H9 (cell line): ENCODE data around the gene ABCA1. TPM values are rescaled to one million over a fixed set of nuclear protein-coding genes. Genes with fewer than 3 reads are reported as not detected.

ENCODE experiments used
- DNase-seq: peaks from one replicate; pipeline ENCODE4 v3.0.0-alpha.2; 2017
- H2AFZ ChIP-seq: one replicate; pipeline ENCODE4 v1.6.1; 2013; ENCODE audit warnings: mild to moderate bottlenecking, low read length, control low read depth, moderate library complexity
- H2AK5ac ChIP-seq: 2 replicates; pipeline ENCODE4 v1.6.1; 2013; ENCODE audit warnings: low read length, control low read depth, mixed read lengths; ENCODE audit not compliant: insufficient read length
- H2BK120ac ChIP-seq: one replicate; pipeline ENCODE4 v1.6.1; 2013; ENCODE audit warnings: low read depth, mild to moderate bottlenecking, low read length, control low read depth, inconsistent platforms; ENCODE audit not compliant: poor library complexity, severe bottlenecking
- H2BK12ac ChIP-seq: 2 replicates; pipeline ENCODE4 v1.6.1; 2013; ENCODE audit warnings: low read length, control low read depth, mixed read lengths, low read depth; ENCODE audit not compliant: insufficient read length
- H2BK15ac ChIP-seq: 2 replicates; pipeline ENCODE4 v1.6.1; 2013; ENCODE audit warnings: low read depth, low read length, control low read depth
- H2BK20ac ChIP-seq: one replicate; pipeline ENCODE4 v1.6.1; 2013; ENCODE audit warnings: low read depth, mild to moderate bottlenecking, low read length, control low read depth, inconsistent platforms; ENCODE audit not compliant: poor library complexity, severe bottlenecking
- H2BK5ac ChIP-seq: 2 replicates; pipeline ENCODE4 v1.6.1; 2013; ENCODE audit warnings: low read length, control low read depth, mixed read lengths; ENCODE audit not compliant: insufficient read length
- H3K14ac ChIP-seq: 2 replicates; pipeline ENCODE4 v1.6.1; 2013; ENCODE audit warnings: low read length, control low read depth; ENCODE audit not compliant: insufficient read depth
- H3K18ac ChIP-seq: 2 replicates; pipeline ENCODE4 v1.6.1; 2013; ENCODE audit warnings: low read depth, mild to moderate bottlenecking, mixed read lengths, low read length, control low read depth; ENCODE audit not compliant: insufficient read length
- H3K23ac ChIP-seq: 2 replicates; pipeline ENCODE4 v1.6.1; 2013; ENCODE audit warnings: low read length, control low read depth, mixed read lengths, low read depth; ENCODE audit not compliant: insufficient read length
- H3K23me2 ChIP-seq: 2 replicates; pipeline ENCODE4 v1.6.1; 2013; ENCODE audit warnings: low read depth, mild to moderate bottlenecking, mixed read lengths, low read length, control low read depth; ENCODE audit not compliant: insufficient read length, poor library complexity, severe bottlenecking
- H3K27ac ChIP-seq: 2 replicates; pipeline ENCODE4 v1.5.1; 2013; ENCODE audit warnings: low read length, control low read depth, mixed read lengths, low read depth; ENCODE audit not compliant: insufficient read length
- H3K27me3 ChIP-seq: 2 replicates; pipeline ENCODE4 v1.6.1; 2013; ENCODE audit warnings: low read length, control low read depth, inconsistent platforms; ENCODE audit not compliant: insufficient read depth
- H3K4ac ChIP-seq: 2 replicates; pipeline ENCODE4 v1.6.1; 2013; ENCODE audit warnings: low read depth, mild to moderate bottlenecking, control low read depth, inconsistent platforms, low read length, moderate library complexity
- H3K4me1 ChIP-seq: 2 replicates; pipeline ENCODE4 v1.6.1; 2013; ENCODE audit warnings: low read length, control low read depth, inconsistent platforms; ENCODE audit not compliant: insufficient read depth
- H3K4me2 ChIP-seq: 2 replicates; pipeline ENCODE4 v1.6.1; 2013; ENCODE audit warnings: low read length, control low read depth, mixed read lengths; ENCODE audit not compliant: insufficient read length, insufficient read depth
- H3K56ac ChIP-seq: 2 replicates; pipeline ENCODE4 v1.6.1; 2013; ENCODE audit warnings: low read depth, mild to moderate bottlenecking, mixed read lengths, low read length, control low read depth; ENCODE audit not compliant: insufficient read length
- H3K79me1 ChIP-seq: 2 replicates; pipeline ENCODE4 v1.6.1; 2013; ENCODE audit warnings: low read depth, mild to moderate bottlenecking, moderate library complexity, low read length, control low read depth, inconsistent platforms; ENCODE audit not compliant: insufficient read depth, poor library complexity, severe bottlenecking
- H3K79me2 ChIP-seq: 2 replicates; pipeline ENCODE4 v1.6.1; 2013; ENCODE audit warnings: low read length, control low read depth, inconsistent platforms; ENCODE audit not compliant: insufficient read depth
- H3K9ac ChIP-seq: 2 replicates; pipeline ENCODE4 v1.6.1; 2013; ENCODE audit warnings: low read length, control low read depth, mixed read lengths; ENCODE audit not compliant: insufficient read length; ENCODE audit errors: extremely low read depth
- H3K9me3 ChIP-seq: one replicate; pipeline ENCODE4 v1.6.1; 2013; ENCODE audit warnings: low read depth, low read length, inconsistent platforms; ENCODE audit not compliant: control insufficient read depth
- H3T11ph ChIP-seq: one replicate; pipeline ENCODE4 v1.6.1; 2013; ENCODE audit warnings: mild to moderate bottlenecking, low read length, control low read depth, inconsistent platforms
- H4K20me1 ChIP-seq: one replicate; pipeline ENCODE4 v1.6.1; 2013; ENCODE audit not compliant: control insufficient read depth, insufficient read length, insufficient read depth
- H4K5ac ChIP-seq: 2 replicates; pipeline ENCODE4 v1.6.1; 2013; ENCODE audit warnings: low read depth, mild to moderate bottlenecking, mixed read lengths, low read length, control low read depth; ENCODE audit not compliant: insufficient read length
- H4K8ac ChIP-seq: replicated peaks from 2 replicates; pipeline ENCODE4 v1.6.1; 2013; ENCODE audit warnings: low read length, control low read depth, mixed read lengths, low read depth; ENCODE audit not compliant: insufficient read length
- H4K91ac ChIP-seq: 2 replicates; pipeline ENCODE4 v1.6.1; 2013; ENCODE audit warnings: low read depth, mild to moderate bottlenecking, moderate library complexity, mixed read lengths, low read length, control low read depth; ENCODE audit not compliant: insufficient read length
- H3K27ac Mint-ChIP-seq, 3 experiments: 2 replicates in 2 of 3; 3 replicates in 1 of 3; pipeline ENCODE4 v1.8.0; 2020 to 2021; ENCODE audit warnings: mixed read lengths in 3 of 3, mild to moderate bottlenecking in 1 of 3, moderate library complexity in 1 of 3
- H3K27me3 Mint-ChIP-seq: 2 replicates; pipeline ENCODE4 v1.8.0; 2021; ENCODE audit warnings: low read depth, mild to moderate bottlenecking, moderate library complexity, mixed read lengths
- H3K36me3 Mint-ChIP-seq, 3 experiments: 2 replicates in 2 of 3; 3 replicates in 1 of 3; pipeline ENCODE4 v1.8.0; 2020 to 2021; ENCODE audit warnings: low read depth in 3 of 3, mixed read lengths in 3 of 3; ENCODE audit not compliant: insufficient read depth in 1 of 3
- H3K4me1 Mint-ChIP-seq, 2 experiments: 2 replicates each; pipeline ENCODE4 v1.8.0; 2020; ENCODE audit warnings: mixed read lengths in 2 of 2
- H3K4me3 Mint-ChIP-seq, 2 experiments: 2 replicates in 1 of 2; 3 replicates in 1 of 2; pipeline ENCODE4 v1.8.0; 2020 to 2021; ENCODE audit warnings: mild to moderate bottlenecking in 2 of 2, mixed read lengths in 2 of 2, moderate library complexity in 1 of 2
- H3K9me3 Mint-ChIP-seq, 2 experiments: 2 replicates in 1 of 2; 3 replicates in 1 of 2; pipeline ENCODE4 v1.8.0; 2020; ENCODE audit warnings: mild to moderate bottlenecking in 2 of 2, mixed read lengths in 2 of 2, moderate library complexity in 1 of 2
- WGBS: extraction: QIAGEN DNeasy Blood & Tissue Kit; methylation state at CpG from one replicate; pipeline ENCODE4 v1.1.7; 2013; ENCODE audit warnings: missing lambda C conversion rate, low lambda C conversion rate, mixed read lengths; ENCODE audit not compliant: insufficient read length; ENCODE audit errors: extremely low coverage; 5-methylcytosine and 5-hydroxymethylcytosine counted together
- total RNA-seq: library from RNA; stranded (reverse); gene quantifications from 2 replicates; pipeline ENCODE4 v1.2.1, GENCODE V29; 2021
- TF ChIP-seq, protein P1 (sequence below): fragments of 200-600 bp; sonication (generic); conservative IDR thresholded peaks from 3 replicates; pipeline ENCODE4 v1.8.0; 2021; ENCODE audit warnings: antibody characterized with exemption, mild to moderate bottlenecking

ABCA1 gene
- total RNA-seq, 1 experiment from 2014 or later = 16.6 TPM

DNA sequence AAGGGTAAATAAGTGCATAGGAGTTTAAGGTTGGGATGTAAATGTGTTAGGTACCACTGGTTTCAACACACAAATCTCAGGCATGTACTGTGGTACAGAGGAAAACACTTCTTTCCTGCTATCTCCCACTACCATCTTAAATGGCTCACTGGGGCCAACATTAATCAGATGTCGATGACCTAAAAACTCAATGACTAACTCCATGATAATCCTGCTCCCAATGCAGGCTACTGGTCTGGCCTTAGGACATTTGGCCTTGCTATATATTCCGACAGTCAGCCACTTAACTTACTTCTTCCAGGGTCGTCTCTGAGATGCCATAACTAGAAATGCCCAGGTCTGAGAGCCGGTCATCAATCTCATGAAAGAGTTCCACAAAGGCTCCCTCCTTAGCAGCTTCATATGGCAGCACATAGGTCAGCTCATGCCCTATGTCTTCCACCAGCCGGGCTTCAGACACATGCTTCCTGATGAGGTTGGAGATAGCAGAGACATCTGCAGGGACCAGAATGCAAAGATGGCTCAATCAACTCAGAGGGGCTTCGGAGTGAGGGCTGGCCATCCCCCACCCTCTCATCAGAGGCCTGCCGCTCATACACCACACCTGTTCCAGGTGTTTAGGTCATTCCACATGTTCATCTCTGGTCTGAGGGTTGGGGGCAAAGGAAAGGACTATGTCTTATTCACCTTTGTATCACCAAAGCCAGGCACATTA, 111.9 kb downstream of the ABCA1 start:
- Histone ChIP-seq H3K23me2 (no peaks in the 10 kb centered on the region), H3K27me3 (no peaks in the 10 kb centered on the region), H3K56ac (no peak overlapping the region), H3K79me1 (no peaks in the 10 kb centered on the region), H4K91ac (no peak overlapping the region), H3K23ac (no peak overlapping the region), H3K79me2 (no peaks in the 10 kb centered on the region), H3K9ac (no peak overlapping the region), H3K27ac (no peak overlapping the region), H3K4me1 (no peaks in the 10 kb centered on the region), H3K18ac (no peak overlapping the region), H4K5ac (no peak overlapping the region), H3K9me3 (no peaks in the 10 kb centered on the region), H2BK5ac (no peak overlapping the region), H4K20me1 (no peaks in the 10 kb centered on the region), H2AK5ac (no peak overlapping the region), H2BK15ac (no peak overlapping the region), H3T11ph (no peak overlapping the region), H2BK120ac (no peak overlapping the region), H3K4me2 (no peak overlapping the region), H3K4ac (no peak overlapping the region), H3K14ac (no peak overlapping the region), H2BK20ac (no peak overlapping the region), H2BK12ac (no peak overlapping the region), H4K8ac (no peak overlapping the region), H2AFZ (no peak overlapping the region)
- Mint-ChIP-seq H3K4me1 (no peaks in the 10 kb centered on the region), H3K9me3 (no peaks in the 10 kb centered on the region), H3K4me3 (no peak overlapping the region), H3K36me3 (peaks cover 12 to 86% (median 65%) of the 10 kb centered on the region in 3 experiments; a peak in 6 of 7 replicates), H3K27me3 (no peaks in the 10 kb centered on the region), H3K27ac (no peak overlapping the region; a peak in 1 of 7 replicates)
- TF ChIP-seq, protein P1, sequence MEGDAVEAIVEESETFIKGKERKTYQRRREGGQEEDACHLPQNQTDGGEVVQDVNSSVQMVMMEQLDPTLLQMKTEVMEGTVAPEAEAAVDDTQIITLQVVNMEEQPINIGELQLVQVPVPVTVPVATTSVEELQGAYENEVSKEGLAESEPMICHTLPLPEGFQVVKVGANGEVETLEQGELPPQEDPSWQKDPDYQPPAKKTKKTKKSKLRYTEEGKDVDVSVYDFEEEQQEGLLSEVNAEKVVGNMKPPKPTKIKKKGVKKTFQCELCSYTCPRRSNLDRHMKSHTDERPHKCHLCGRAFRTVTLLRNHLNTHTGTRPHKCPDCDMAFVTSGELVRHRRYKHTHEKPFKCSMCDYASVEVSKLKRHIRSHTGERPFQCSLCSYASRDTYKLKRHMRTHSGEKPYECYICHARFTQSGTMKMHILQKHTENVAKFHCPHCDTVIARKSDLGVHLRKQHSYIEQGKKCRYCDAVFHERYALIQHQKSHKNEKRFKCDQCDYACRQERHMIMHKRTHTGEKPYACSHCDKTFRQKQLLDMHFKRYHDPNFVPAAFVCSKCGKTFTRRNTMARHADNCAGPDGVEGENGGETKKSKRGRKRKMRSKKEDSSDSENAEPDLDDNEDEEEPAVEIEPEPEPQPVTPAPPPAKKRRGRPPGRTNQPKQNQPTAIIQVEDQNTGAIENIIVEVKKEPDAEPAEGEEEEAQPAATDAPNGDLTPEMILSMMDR = no peak
- no peak for DNase-seq
- WGBS = no CpG with 5 or more reads among the region's 7 CpGs
